Central memory CD8-positive, alpha-beta T cell (primary cell): ENCODE measurements around the gene UCK2.

Source experiments
- ATAC-seq: fragments of 150-1000 bp; cut with Tn5 transposase; replicated peaks from 2 replicates; pipeline ENCODE4 v1.10.0; 2022; ENCODE audit warnings: mild to moderate bottlenecking, moderate FRiP score, moderate number of reproducible peaks; ENCODE audit not compliant: poor library complexity, severe bottlenecking; ENCODE audit errors: extremely low read depth
- DNase-seq, 2 donors: peaks; one replicate each; pipeline ENCODE4 v3.0.0; 2021; ENCODE audit warnings: low spot score in 2 of 2
- H3K27ac Mint-ChIP-seq: one replicate; pipeline ENCODE4 v1.8.0; 2022; ENCODE audit warnings: low read depth, mild to moderate bottlenecking, moderate library complexity, mixed read lengths
- H3K27me3 Mint-ChIP-seq: one replicate; pipeline ENCODE4 v1.8.0; 2022; ENCODE audit warnings: mixed read lengths
- H3K36me3 Mint-ChIP-seq: one replicate; pipeline ENCODE4 v1.8.0; 2022; ENCODE audit warnings: mild to moderate bottlenecking, moderate library complexity, mixed read lengths; ENCODE audit not compliant: insufficient read depth
- H3K4me1 Mint-ChIP-seq: one replicate; pipeline ENCODE4 v1.8.0; 2022; ENCODE audit warnings: mixed read lengths
- H3K4me3 Mint-ChIP-seq: one replicate; pipeline ENCODE4 v1.8.0; 2022; ENCODE audit warnings: mild to moderate bottlenecking, moderate library complexity, mixed read lengths
- H3K9me3 Mint-ChIP-seq: one replicate; pipeline ENCODE4 v1.8.0; 2022; ENCODE audit warnings: mixed read lengths

UCK2 gene

GRCh38 chr1:165823552-165824268 lies 3.7 kb upstream of the UCK2 start:
- Mint-ChIP-seq H3K27me3 (no peaks in the 10 kb centered on the region), H3K36me3 (peaks cover 1% of the 10 kb centered on the region)

GRCh38 chr1:165824269-165824643 lies 3.2 kb upstream of the UCK2 start:
- Mint-ChIP-seq H3K4me3 (no peak overlapping the region), H3K36me3 (peaks cover 3% of the 10 kb centered on the region), H3K9me3 (no peaks in the 10 kb centered on the region), H3K27me3 (no peaks in the 10 kb centered on the region), H3K4me1 (peaks cover 15% of the 10 kb centered on the region), H3K27ac (no peak overlapping the region)
- no peak for ATAC-seq
- no peak for DNase-seq

More at GRCh38 chr1:165823552-165824268, 3.7 kb upstream of the UCK2 start:
- Mint-ChIP-seq H3K9me3 (no peaks in the 10 kb centered on the region), H3K4me1 (peaks cover 10% of the 10 kb centered on the region), H3K27ac (no peak overlapping the region), H3K4me3 (no peak overlapping the region)
- DNase-seq (no peak), ATAC-seq (no peak)

DNA sequence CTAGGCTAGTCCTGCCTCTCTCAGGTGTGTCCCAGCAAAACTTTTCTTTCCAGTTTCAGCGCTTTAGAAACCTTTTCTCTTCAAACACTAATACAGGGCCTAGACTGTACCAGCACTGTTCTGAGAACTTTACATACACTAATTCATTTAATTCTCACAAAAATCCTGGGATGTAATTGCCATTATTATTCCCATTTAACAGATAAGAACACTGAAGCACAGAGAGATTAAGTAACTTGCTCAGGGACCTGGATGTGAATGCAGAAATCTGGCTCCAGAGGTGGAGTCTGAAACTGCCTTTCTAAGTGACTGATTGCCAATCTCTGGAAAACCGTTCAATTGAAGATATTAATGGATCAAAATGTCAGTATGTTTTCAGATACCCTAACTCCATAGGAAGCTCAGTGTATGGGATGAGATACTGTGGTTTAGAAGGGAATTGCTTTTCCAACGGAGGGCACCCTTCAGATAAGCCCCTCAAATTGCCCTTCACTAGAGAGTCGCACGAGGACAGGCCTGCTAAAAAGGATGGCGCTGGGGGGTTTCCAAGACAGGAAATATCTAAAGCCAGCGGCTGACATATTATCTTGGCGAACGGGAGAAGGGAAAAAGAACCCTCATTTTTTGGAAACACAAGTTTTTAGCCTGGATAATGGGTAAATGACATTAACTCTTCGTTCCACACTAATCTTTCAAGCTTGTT lies 698 bp upstream of the UCK2 start:
- DNase-seq (no peak), ATAC-seq (no peak)
- Mint-ChIP-seq H3K4me1 (peaks cover 20% of the 10 kb centered on the region), H3K9me3 (no peaks in the 10 kb centered on the region), H3K27me3 (no peaks in the 10 kb centered on the region), H3K27ac (peak overlapping the region; percentile 61), H3K36me3 (peaks cover 4% of the 10 kb centered on the region), H3K4me3 (peak overlapping the region; percentile 90)

DNA sequence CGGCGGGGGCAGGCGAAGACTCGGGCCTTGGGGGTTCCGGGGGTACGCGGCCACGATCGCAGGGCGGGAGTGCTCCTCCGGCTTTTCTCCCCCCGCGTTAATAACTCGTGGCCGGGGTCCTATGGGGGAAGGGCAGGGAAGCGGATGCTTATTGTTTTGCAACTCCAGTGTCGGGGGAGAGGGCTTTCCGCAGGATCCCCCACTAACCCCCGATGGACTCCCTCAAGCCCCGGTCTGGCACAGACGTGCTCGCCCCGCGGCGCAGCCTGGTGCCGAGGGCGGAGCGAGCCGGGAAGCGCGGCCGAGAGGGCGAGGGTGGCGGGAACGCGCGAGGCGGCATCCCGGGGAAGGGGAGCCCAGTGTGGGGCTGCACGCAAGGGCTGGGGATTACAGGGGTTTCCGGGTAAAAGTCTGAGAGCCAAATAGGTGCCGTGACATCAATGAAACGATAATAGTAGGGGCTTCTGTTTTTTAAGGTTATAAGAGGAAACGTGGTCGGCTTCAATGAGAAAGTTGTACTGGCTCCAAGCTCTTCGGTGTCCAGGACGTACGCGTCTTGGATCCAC lies 772 bp downstream of the UCK2 start:
- H3K9me3 Mint-ChIP-seq: no peaks in the 10 kb centered on the region
- H3K27ac Mint-ChIP-seq: peak overlapping the region; percentile 78
- H3K4me1 Mint-ChIP-seq: peaks cover 22% of the 10 kb centered on the region
- ATAC-seq (peak; percentile 58), DNase-seq (peak in 1 of 2 donors; percentile 15)
- H3K4me3 Mint-ChIP-seq: peak overlapping the region; percentile 90
- peaks cover 4% of the 10 kb centered on the region for H3K36me3 Mint-ChIP-seq
- no peaks in the 10 kb centered on the region for H3K27me3 Mint-ChIP-seq

- Mint-ChIP-seq H3K9me3 (no peaks in the 10 kb centered on the region), H3K4me1 (peaks cover 26% of the 10 kb centered on the region), H3K27ac (peak overlapping the region; percentile 78), H3K27me3 (no peaks in the 10 kb centered on the region), H3K36me3 (peaks cover 4% of the 10 kb centered on the region), H3K4me3 (peak overlapping the region; percentile 90)
- DNase-seq (no peak), ATAC-seq (peak; percentile 5)
Observed at GRCh38 chr1:165828669-165829329, 1.4 kb downstream of the UCK2 start.

GRCh38 chr1:165829888-165830287 lies 2.5 kb downstream of the UCK2 start:
- H3K4me3 Mint-ChIP-seq: no peak overlapping the region
- H3K36me3 Mint-ChIP-seq: peaks cover 4% of the 10 kb centered on the region
- H3K4me1 Mint-ChIP-seq: peaks cover 26% of the 10 kb centered on the region
- no peak for ATAC-seq
- H3K9me3 Mint-ChIP-seq: no peaks in the 10 kb centered on the region
- no peak overlapping the region for H3K27ac Mint-ChIP-seq
- DNase-seq: no peak
- no peaks in the 10 kb centered on the region for H3K27me3 Mint-ChIP-seq

DNA sequence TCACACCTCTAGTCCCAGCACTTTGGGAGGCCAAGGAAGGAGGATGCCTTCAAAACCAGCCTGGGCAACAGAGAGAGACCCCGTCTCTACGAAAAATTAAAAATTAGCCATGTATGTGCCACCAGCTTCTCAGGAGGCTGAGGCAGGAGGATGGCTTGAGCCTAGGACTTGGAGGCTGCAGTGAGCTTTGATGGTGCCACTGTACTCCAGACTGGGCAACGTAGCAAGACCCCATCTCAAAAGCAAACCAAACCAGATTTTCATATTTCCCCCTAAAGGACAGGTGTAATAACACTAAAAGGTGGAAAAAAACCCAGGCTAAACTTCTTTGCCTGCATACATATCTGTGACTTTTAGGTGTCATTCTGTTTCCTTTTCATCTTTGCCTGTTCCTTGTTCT lies 3.7 kb downstream of the UCK2 start:
- ATAC-seq: no peak
- no peak for DNase-seq
- Mint-ChIP-seq H3K27ac (no peak overlapping the region), H3K4me1 (peaks cover 26% of the 10 kb centered on the region), H3K36me3 (peaks cover 4% of the 10 kb centered on the region), H3K9me3 (no peaks in the 10 kb centered on the region), H3K27me3 (no peaks in the 10 kb centered on the region), H3K4me3 (no peak overlapping the region)

- H3K9me3 Mint-ChIP-seq: no peaks in the 10 kb centered on the region
- no peak for ATAC-seq
- DNase-seq: no peak
- no peaks in the 10 kb centered on the region for H3K27me3 Mint-ChIP-seq
- H3K4me3 Mint-ChIP-seq: no peak overlapping the region
- H3K27ac Mint-ChIP-seq: no peak overlapping the region
- H3K4me1 Mint-ChIP-seq: peaks cover 21% of the 10 kb centered on the region
- H3K36me3 Mint-ChIP-seq: peaks cover 3% of the 10 kb centered on the region
Observed at GRCh38 chr1:165832902-165833301, 5.5 kb downstream of the UCK2 start.

- peaks cover 19% of the 10 kb centered on the region for H3K4me1 Mint-ChIP-seq
- no peak for ATAC-seq
- peaks cover 3% of the 10 kb centered on the region for H3K36me3 Mint-ChIP-seq
- no peak for DNase-seq
- no peak overlapping the region for H3K4me3 Mint-ChIP-seq
- no peak overlapping the region for H3K27ac Mint-ChIP-seq
- no peaks in the 10 kb centered on the region for H3K27me3 Mint-ChIP-seq
- H3K9me3 Mint-ChIP-seq: no peaks in the 10 kb centered on the region
Observed at GRCh38 chr1:165833358-165833757, 5.9 kb downstream of the UCK2 start.

DNA sequence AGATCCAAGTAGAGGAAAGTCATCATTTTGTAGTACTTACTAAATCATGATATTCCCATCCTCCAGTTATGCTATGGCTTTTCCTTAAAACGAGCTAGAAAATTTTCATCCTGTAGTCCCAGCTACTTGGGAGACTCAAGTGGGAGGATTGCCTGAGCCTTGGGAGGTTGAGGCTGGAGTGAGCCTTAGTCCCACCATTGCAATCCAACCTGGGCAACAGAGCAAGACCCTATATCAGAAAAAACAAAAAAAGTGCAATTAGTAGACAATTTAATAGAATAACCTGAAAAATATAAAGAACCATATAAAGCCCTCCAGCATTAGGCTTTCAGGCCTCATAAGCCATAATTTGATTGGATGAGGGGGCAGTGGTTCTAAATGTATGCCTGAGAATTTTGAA lies 6.8 kb downstream of the UCK2 start:
- peaks cover 11% of the 10 kb centered on the region for H3K4me1 Mint-ChIP-seq

DNA sequence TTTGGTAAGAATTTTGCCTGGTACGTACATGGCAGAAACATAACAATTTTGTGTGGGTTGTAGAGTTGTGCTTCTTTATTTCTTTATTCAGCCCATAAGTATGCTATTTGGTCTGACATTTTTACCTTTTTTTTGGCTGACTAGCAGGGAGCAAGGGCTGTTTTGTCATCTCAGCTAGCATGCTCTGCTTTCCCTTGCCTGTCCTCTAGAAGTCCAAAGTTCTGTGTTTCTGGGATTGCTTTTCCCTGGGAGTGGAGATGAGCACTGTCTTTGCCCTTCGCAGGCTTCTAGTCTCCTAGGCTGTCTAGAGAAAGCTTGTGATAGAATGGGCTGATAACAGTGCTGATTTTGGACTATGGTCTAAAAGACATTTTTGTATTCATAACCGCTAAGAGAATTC lies 7.5 kb downstream of the UCK2 start:
- Mint-ChIP-seq H3K27me3 (no peaks in the 10 kb centered on the region), H3K36me3 (no peaks in the 10 kb centered on the region)

More for the DNA sequence above, 6.8 kb downstream of the UCK2 start:
- ATAC-seq (no peak), DNase-seq (no peak)
- Mint-ChIP-seq H3K27me3 (no peaks in the 10 kb centered on the region), H3K27ac (no peak overlapping the region), H3K36me3 (peaks cover 2% of the 10 kb centered on the region), H3K4me3 (no peak overlapping the region), H3K9me3 (no peaks in the 10 kb centered on the region)

DNA sequence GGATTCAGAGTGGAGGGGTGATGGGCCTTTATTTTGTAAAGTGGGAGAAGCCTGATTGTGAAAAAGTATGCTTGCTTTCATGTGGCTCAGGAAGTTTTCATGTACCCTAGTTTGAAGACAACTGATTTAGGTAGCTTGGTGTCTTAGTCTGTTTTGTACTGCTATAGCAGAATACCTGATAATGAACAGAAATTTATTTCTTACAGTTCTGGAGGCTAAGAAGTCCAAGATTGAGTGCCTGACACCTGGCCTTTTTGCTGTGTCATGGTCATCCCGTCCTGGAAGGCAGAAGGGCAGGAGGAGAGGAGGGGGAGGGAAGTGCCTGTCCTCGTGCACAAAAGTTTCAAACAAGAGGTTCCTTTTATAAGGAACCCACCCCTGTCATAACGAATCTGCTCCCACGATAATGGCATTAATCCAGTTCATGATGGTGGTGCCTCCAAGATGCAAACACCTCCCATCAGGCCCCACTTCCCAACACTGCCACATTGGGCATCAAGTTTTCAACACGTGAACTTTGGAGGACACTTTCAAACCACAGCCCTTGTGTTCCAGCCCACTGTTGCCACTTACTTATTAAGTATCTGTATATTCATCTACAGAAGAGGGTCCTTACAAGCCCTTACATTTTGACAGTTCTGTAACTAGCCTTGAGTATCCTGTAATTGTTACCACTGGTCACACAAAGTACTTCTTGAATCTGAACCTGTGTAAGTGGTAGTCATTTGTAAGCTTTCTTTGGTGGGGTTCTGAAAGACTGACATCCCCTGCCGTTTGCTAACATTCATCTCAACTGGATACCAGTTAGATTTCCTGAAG lies 9.5 kb downstream of the UCK2 start:
- Mint-ChIP-seq H3K4me1 (peaks cover 11% of the 10 kb centered on the region), H3K27ac (no peak overlapping the region), H3K36me3 (no peaks in the 10 kb centered on the region), H3K9me3 (no peaks in the 10 kb centered on the region), H3K27me3 (no peaks in the 10 kb centered on the region), H3K4me3 (no peak overlapping the region)
- ATAC-seq: no peak
- no peak for DNase-seq

More for the DNA sequence above, 7.5 kb downstream of the UCK2 start:
- no peaks in the 10 kb centered on the region for H3K9me3 Mint-ChIP-seq
- DNase-seq (no peak), ATAC-seq (no peak)
- H3K4me1 Mint-ChIP-seq: peaks cover 6% of the 10 kb centered on the region
- H3K27ac Mint-ChIP-seq: no peak overlapping the region
- no peak overlapping the region for H3K4me3 Mint-ChIP-seq
